ENCODE measurements around the gene POMC. TPM values are rescaled to one million over a fixed set of nuclear protein-coding genes. Genes with fewer than 3 reads are reported as not detected.

POMC gene
- total RNA-seq, 1 experiment from 2014 or later, result not detected

DNA sequence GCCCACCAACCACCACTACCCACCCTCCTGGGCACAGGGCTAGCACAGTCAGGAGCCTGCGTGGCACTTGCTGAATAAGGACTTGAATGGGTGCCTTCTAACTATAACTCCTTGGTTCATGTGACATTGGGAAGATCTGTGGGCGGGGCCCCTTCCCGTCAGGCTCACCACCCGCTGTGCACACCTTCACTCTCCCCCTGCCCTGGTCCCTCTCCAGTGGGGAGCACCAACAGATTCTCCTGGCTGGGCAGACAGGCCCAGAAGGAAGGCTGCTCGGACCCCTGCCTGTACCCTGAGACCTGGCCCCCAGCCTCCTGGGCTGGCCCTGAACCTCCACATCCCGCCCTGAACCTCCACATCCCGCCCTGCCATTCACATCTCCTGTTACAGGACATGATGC is 33.4 kb upstream of the POMC start:
- Mint-ChIP-seq H3K9me3 (ENCODE audit: low read depth, unreplicated experiment) (no peaks in the 10 kb centered on the region), H3K4me3 (ENCODE audit: low read depth, unreplicated experiment) (no peak overlapping the region), H3K36me3 (ENCODE audit: insufficient read depth, unreplicated experiment) (no peaks in the 10 kb centered on the region), H3K27ac (ENCODE audit: unreplicated experiment) (no peak overlapping the region), H3K4me1 (ENCODE audit: low read depth, unreplicated experiment) (peaks cover 23% of the 10 kb centered on the region), H3K27me3 (ENCODE audit: unreplicated experiment) (no peaks in the 10 kb centered on the region)
- intact Hi-C loops (cut with micrococcal nuclease; ENCODE audit: unreplicated experiment), result no loop called here
- BruUV-seq (replicated peaks), result no TSS peak
- DNase-seq, result no peak
- TF ChIP-seq, protein P1, sequence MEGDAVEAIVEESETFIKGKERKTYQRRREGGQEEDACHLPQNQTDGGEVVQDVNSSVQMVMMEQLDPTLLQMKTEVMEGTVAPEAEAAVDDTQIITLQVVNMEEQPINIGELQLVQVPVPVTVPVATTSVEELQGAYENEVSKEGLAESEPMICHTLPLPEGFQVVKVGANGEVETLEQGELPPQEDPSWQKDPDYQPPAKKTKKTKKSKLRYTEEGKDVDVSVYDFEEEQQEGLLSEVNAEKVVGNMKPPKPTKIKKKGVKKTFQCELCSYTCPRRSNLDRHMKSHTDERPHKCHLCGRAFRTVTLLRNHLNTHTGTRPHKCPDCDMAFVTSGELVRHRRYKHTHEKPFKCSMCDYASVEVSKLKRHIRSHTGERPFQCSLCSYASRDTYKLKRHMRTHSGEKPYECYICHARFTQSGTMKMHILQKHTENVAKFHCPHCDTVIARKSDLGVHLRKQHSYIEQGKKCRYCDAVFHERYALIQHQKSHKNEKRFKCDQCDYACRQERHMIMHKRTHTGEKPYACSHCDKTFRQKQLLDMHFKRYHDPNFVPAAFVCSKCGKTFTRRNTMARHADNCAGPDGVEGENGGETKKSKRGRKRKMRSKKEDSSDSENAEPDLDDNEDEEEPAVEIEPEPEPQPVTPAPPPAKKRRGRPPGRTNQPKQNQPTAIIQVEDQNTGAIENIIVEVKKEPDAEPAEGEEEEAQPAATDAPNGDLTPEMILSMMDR (IDR thresholded peaks at IDR 0.05; ENCODE audit: unreplicated experiment), result no peak
- CTCF ChIA-PET, result no interaction called here

DNA sequence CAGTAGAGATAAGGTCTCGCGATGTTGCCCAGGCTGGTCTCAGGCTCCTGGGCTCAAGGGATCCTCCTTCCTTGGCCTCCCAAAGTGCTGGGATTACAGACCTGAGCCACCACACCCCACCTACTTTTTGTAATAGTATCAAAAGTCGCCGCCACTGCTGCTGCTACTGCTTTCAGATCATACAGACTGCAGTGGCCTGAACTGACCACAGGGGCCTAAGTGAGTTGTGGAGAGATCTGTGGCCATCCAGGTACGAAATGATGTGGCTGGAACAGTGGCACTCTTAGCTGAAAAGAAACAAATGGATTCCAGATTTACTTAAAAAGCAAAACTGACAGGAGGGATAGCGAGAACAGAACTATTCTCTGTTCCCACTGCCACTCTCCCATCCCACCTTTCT is 32.9 kb upstream of the POMC start:
- TF ChIP-seq, protein P1 (IDR thresholded peaks at IDR 0.05; ENCODE audit: unreplicated experiment), result no peak
- H3K9me3 Mint-ChIP-seq (ENCODE audit: low read depth, unreplicated experiment), result no peaks in the 10 kb centered on the region
- no peaks in the 10 kb centered on the region for H3K27me3 Mint-ChIP-seq (ENCODE audit: unreplicated experiment)
- H3K4me3 Mint-ChIP-seq (ENCODE audit: low read depth, unreplicated experiment), result no peak overlapping the region
- H3K4me1 Mint-ChIP-seq (ENCODE audit: low read depth, unreplicated experiment), result peaks cover 23% of the 10 kb centered on the region
- intact Hi-C loops (cut with micrococcal nuclease; ENCODE audit: unreplicated experiment), result no loop called here
- DNase-seq, result no peak
- BruUV-seq (replicated peaks), result no TSS peak
- H3K36me3 Mint-ChIP-seq (ENCODE audit: insufficient read depth, unreplicated experiment), result no peaks in the 10 kb centered on the region
- CTCF ChIA-PET, result no interaction called here
- no peak overlapping the region for H3K27ac Mint-ChIP-seq (ENCODE audit: unreplicated experiment)

DNA sequence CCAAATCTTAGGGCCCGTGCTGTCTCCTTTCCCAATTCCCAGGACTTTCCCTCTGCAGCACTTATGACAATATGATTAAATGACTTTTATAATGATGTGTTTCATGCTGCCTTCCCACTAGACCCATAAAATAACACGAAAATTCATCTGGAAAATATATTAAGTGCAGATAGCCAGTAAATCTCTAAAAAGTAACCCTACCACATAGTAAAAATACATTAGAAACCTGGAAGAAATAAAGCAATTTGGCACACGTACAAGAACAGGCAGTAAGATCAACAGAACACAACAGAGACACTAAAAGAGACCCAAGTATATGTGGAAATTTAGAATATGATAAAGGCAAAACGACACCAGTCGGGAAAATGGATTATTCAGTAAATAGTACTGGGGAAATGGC is 30.2 kb upstream of the POMC start:
- CTCF ChIA-PET, result no interaction called here

DNA sequence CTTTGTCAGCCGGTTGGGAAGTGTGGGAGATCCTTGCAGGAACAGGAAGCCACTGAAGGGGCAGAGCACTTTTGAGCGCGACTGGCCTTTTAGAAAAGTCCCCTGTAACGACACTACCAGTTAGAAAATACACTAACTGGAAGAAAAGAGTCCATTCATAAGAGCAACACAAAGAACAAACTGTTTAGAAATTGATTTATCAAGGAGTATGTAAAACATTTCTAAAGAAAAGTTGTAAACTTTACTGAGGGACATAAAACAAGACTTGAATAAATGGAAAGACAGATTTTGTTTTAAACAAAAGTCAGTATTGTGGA is 29.8 kb upstream of the POMC start:
- TF ChIP-seq, protein P1 (IDR thresholded peaks at IDR 0.05; ENCODE audit: unreplicated experiment), result no peak
- Mint-ChIP-seq H3K4me1 (ENCODE audit: low read depth, unreplicated experiment) (peaks cover 23% of the 10 kb centered on the region), H3K4me3 (ENCODE audit: low read depth, unreplicated experiment) (no peak overlapping the region), H3K36me3 (ENCODE audit: insufficient read depth, unreplicated experiment) (no peaks in the 10 kb centered on the region), H3K27ac (ENCODE audit: unreplicated experiment) (no peak overlapping the region), H3K27me3 (ENCODE audit: unreplicated experiment) (no peaks in the 10 kb centered on the region), H3K9me3 (ENCODE audit: low read depth, unreplicated experiment) (no peaks in the 10 kb centered on the region)
- intact Hi-C loops (cut with micrococcal nuclease; ENCODE audit: unreplicated experiment), result no loop called here
- CTCF ChIA-PET, result no interaction called here
- no peak for DNase-seq
- no TSS peak for BruUV-seq (replicated peaks)

More for the DNA sequence above, 30.2 kb upstream of the POMC start:
- Mint-ChIP-seq H3K4me1 (ENCODE audit: low read depth, unreplicated experiment) (peaks cover 23% of the 10 kb centered on the region), H3K36me3 (ENCODE audit: insufficient read depth, unreplicated experiment) (no peaks in the 10 kb centered on the region), H3K4me3 (ENCODE audit: low read depth, unreplicated experiment) (no peak overlapping the region), H3K27me3 (ENCODE audit: unreplicated experiment) (no peaks in the 10 kb centered on the region), H3K9me3 (ENCODE audit: low read depth, unreplicated experiment) (no peaks in the 10 kb centered on the region), H3K27ac (ENCODE audit: unreplicated experiment) (no peak overlapping the region)
- no peak for DNase-seq
- no TSS peak for BruUV-seq (replicated peaks)
- TF ChIP-seq, protein P1 (IDR thresholded peaks at IDR 0.05; ENCODE audit: unreplicated experiment), result no peak
- intact Hi-C loops (cut with micrococcal nuclease; ENCODE audit: unreplicated experiment), result no loop called here
